Measurements from ENCODE around the gene STXBP2. TPM values are rescaled to one million over a fixed set of nuclear protein-coding genes. Genes with fewer than 3 reads are reported as not detected.

STXBP2 gene
- total RNA-seq, 4 donors from 2014 or later = 44.7 to 76.6 (median 55.2) TPM

GRCh38 chr19:7661744-7662538, 25.0 kb downstream of the STXBP2 start:
- 62 to 68% methylated on average over 7 to 8 of the region's 8 CpGs for WGBS, 2 donors
- TF ChIP-seq POLR2A (IDR thresholded peaks at IDR 0.05) (no peak), CTCF (IDR thresholded peaks at IDR 0.05) (no peak)
- intact Hi-C loops (cut with DNase I) = no loop called here
- Histone ChIP-seq H3K36me3 (no peaks in the 10 kb centered on the region), H3K27ac (no peak overlapping the region), H3K4me3 (no peak overlapping the region), H3K27me3 (peaks cover 0 to 42% (median 0%) of the 10 kb centered on the region in 4 donors), H3K4me1 (peaks cover 0 to 10% (median 0%) of the 10 kb centered on the region in 3 donors), H3K9me3 (no peaks in the 10 kb centered on the region)
- DNase-seq = no peak

GRCh38 chr19:7662657-7663056, 25.7 kb downstream of the STXBP2 start:
- WGBS, 2 donors = 56 to 73% methylated on average over 12 to 14 of the region's 14 CpGs

GRCh38 chr19:7663706-7664105, 26.8 kb downstream of the STXBP2 start:
- Histone ChIP-seq H3K9me3 (no peaks in the 10 kb centered on the region), H3K36me3 (no peaks in the 10 kb centered on the region), H3K27ac (no peak overlapping the region), H3K4me3 (no peak overlapping the region), H3K27me3 (peaks cover 0 to 49% (median 0%) of the 10 kb centered on the region in 4 donors), H3K4me1 (peaks cover 0 to 3% (median 0%) of the 10 kb centered on the region in 3 donors)
- no peak for TF ChIP-seq POLR2A (IDR thresholded peaks at IDR 0.05)
- intact Hi-C loops (cut with DNase I) = no loop called here
- DNase-seq = no peak
- 74 to 75% methylated on average over 6 to 7 of the region's 7 CpGs for WGBS, 2 donors

More at GRCh38 chr19:7662657-7663056, 25.7 kb downstream of the STXBP2 start:
- intact Hi-C loops (cut with DNase I) = no loop called here
- Histone ChIP-seq H3K36me3 (no peaks in the 10 kb centered on the region), H3K4me3 (no peak overlapping the region), H3K27ac (no peak overlapping the region), H3K4me1 (peaks cover 0 to 5% (median 0%) of the 10 kb centered on the region in 3 donors), H3K9me3 (no peaks in the 10 kb centered on the region), H3K27me3 (peaks cover 0 to 47% (median 0%) of the 10 kb centered on the region in 4 donors)
- DNase-seq = no peak
- TF ChIP-seq POLR2A (IDR thresholded peaks at IDR 0.05) (no peak), CTCF (IDR thresholded peaks at IDR 0.05) (no peak)

- Histone ChIP-seq H3K27me3 (peaks cover 0 to 61% (median 0%) of the 10 kb centered on the region in 4 donors), H3K4me3 (no peak overlapping the region), H3K9me3 (no peaks in the 10 kb centered on the region), H3K4me1 (peaks cover 0 to 6% (median 0%) of the 10 kb centered on the region in 3 donors), H3K27ac (no peak overlapping the region), H3K36me3 (no peaks in the 10 kb centered on the region)
- TF ChIP-seq POLR2A (IDR thresholded peaks at IDR 0.05) = no peak
- TF ChIP-seq CTCF (IDR thresholded peaks at IDR 0.05) = no peak
- 36 to 41% methylated on average over 4 of the region's 4 CpGs for WGBS, 2 donors
- intact Hi-C loops (cut with DNase I) = no loop called here
- no peak for DNase-seq
Measured at GRCh38 chr19:7665076-7665475, 28.2 kb downstream of the STXBP2 start.

GRCh38 chr19:7668842-7669241, 31.9 kb downstream of the STXBP2 start, which contains the start of gene RETN:
Gene RETN (plus strand): TSS chr19:7669049. CDS start chr19:7669327, 278 bp downstream.
- intact Hi-C loops (cut with DNase I) = no loop called here
- TF ChIP-seq POLR2A (IDR thresholded peaks at IDR 0.05) (no peak), CTCF (IDR thresholded peaks at IDR 0.05) (no peak)
- H3K27ac ChIP-seq = no peak within 1 kb of the TSS
- no peaks in the 10 kb centered on the region for H3K9me3 ChIP-seq
- peaks cover 0 to 82% (median 0%) of the 10 kb centered on the region in 4 donors for H3K27me3 ChIP-seq
- no peaks in the 10 kb centered on the region for H3K36me3 ChIP-seq
- 40 to 80% methylated on average over 1 of the region's 9 CpGs for WGBS, 2 donors
- DNase-seq = no peak
- H3K4me1 ChIP-seq = peaks cover 0 to 11% (median 0%) of the 10 kb centered on the region in 3 donors
- no peak within 1 kb of the TSS for H3K4me3 ChIP-seq

All from esophagus squamous epithelium (tissue), 5 donors.